Nephron progenitor cell (in vitro differentiated cells): Measurements from ENCODE around the gene TSGA10.

Experiments
- DNase-seq: peaks from one replicate; pipeline ENCODE4 v3.0.0; 2021
- H3K27ac Mint-ChIP-seq: 2 replicates; pipeline ENCODE4 v1.8.0; 2021; ENCODE audit warnings: mild to moderate bottlenecking, moderate library complexity, mixed read lengths
- H3K27me3 Mint-ChIP-seq: 2 replicates; pipeline ENCODE4 v1.8.0; 2021; ENCODE audit warnings: mild to moderate bottlenecking, low read depth, mixed read lengths; ENCODE audit not compliant: poor library complexity
- H3K36me3 Mint-ChIP-seq: 2 replicates; pipeline ENCODE4 v1.8.0; 2021; ENCODE audit warnings: low read depth, mixed read lengths
- H3K4me1 Mint-ChIP-seq: 2 replicates; pipeline ENCODE4 v1.8.0; 2021; ENCODE audit warnings: mixed read lengths
- H3K4me3 Mint-ChIP-seq: 2 replicates; pipeline ENCODE4 v1.8.0; 2021; ENCODE audit warnings: mild to moderate bottlenecking, moderate library complexity, mixed read lengths
- H3K9me3 Mint-ChIP-seq: 2 replicates; pipeline ENCODE4 v1.8.0; 2021; ENCODE audit warnings: mild to moderate bottlenecking, moderate library complexity, mixed read lengths
- TF ChIP-seq, protein P1 (sequence below): fragments of 200-600 bp; sonication (generic); IDR thresholded peaks from 2 replicates; pipeline ENCODE4 v1.5.0; 2021; ENCODE audit warnings: antibody characterized with exemption

Gene TSGA10

GRCh38 chr2:98952966-98953365, 201.8 kb downstream of the TSGA10 start:
- TF ChIP-seq, protein P1, sequence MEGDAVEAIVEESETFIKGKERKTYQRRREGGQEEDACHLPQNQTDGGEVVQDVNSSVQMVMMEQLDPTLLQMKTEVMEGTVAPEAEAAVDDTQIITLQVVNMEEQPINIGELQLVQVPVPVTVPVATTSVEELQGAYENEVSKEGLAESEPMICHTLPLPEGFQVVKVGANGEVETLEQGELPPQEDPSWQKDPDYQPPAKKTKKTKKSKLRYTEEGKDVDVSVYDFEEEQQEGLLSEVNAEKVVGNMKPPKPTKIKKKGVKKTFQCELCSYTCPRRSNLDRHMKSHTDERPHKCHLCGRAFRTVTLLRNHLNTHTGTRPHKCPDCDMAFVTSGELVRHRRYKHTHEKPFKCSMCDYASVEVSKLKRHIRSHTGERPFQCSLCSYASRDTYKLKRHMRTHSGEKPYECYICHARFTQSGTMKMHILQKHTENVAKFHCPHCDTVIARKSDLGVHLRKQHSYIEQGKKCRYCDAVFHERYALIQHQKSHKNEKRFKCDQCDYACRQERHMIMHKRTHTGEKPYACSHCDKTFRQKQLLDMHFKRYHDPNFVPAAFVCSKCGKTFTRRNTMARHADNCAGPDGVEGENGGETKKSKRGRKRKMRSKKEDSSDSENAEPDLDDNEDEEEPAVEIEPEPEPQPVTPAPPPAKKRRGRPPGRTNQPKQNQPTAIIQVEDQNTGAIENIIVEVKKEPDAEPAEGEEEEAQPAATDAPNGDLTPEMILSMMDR: no peak
- no peaks in the 10 kb centered on the region for H3K9me3 Mint-ChIP-seq
- no peaks in the 10 kb centered on the region for H3K36me3 Mint-ChIP-seq
- H3K4me3 Mint-ChIP-seq: no peak overlapping the region
- no peak for DNase-seq
- no peaks in the 10 kb centered on the region for H3K4me1 Mint-ChIP-seq
- peaks cover 16% of the 10 kb centered on the region for H3K27me3 Mint-ChIP-seq
- H3K27ac Mint-ChIP-seq: no peak overlapping the region

DNA sequence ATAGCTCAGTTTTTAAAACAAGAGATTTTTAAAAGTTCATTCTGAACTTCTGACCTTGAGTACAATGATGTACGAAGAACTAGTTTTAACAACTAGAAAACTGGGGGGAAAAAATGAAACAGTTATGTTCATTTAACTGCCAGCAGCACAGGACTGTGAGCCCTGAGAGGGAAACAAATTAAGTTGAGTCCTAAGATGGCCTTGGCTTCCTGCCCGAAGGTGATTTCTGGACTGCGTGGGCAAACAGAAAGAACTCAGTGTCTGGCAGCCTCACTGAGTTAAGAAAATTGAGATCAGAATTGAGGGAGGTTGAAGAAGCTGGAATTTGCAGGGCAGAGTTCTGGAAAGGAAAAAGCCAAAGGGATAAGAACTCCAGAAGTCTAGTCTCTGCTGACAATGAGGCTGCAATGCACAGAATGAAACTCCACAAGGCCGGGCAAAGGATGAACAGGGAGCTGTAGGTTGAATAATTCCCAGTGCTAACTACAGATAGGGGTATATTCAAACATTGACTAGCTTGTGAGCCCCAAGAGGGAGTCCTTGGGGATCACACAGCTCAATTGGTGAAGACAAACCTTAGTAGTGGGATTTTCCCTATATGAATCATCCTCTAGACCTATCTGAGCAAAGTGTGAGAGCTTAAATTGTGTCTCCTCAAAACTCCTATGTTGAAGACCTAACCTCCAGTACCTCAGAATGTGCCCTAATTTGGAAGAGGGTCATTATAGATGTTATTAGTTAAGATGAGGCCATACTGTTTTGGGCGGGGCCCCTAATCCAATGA, 205.6 kb downstream of the TSGA10 start:
- Mint-ChIP-seq H3K9me3 (no peaks in the 10 kb centered on the region), H3K27me3 (peaks cover 6% of the 10 kb centered on the region), H3K4me1 (peaks cover 5% of the 10 kb centered on the region), H3K4me3 (no peak overlapping the region), H3K36me3 (no peaks in the 10 kb centered on the region), H3K27ac (no peak overlapping the region)
- TF ChIP-seq, protein P1: no peak
- no peak for DNase-seq

- H3K27ac Mint-ChIP-seq: no peak overlapping the region
- H3K4me3 Mint-ChIP-seq: no peak overlapping the region
- H3K4me1 Mint-ChIP-seq: peaks cover 5% of the 10 kb centered on the region
- no peaks in the 10 kb centered on the region for H3K36me3 Mint-ChIP-seq
- peaks cover 3% of the 10 kb centered on the region for H3K27me3 Mint-ChIP-seq
- DNase-seq: no peak
- TF ChIP-seq, protein P1: no peak
- H3K9me3 Mint-ChIP-seq: no peaks in the 10 kb centered on the region
Measured at GRCh38 chr2:98947554-98947953, 207.2 kb downstream of the TSGA10 start.
